NCI-H1092 treated with DMSO at 0.1 percent for 48 hours (cell line): ENCODE data around the gene DPM2.

ENCODE experiments used
- DNase-seq: peaks from one replicate; lab custom pipeline; 2025; lab: John Stamatoyannopoulos, UW

DPM2 gene

DNA sequence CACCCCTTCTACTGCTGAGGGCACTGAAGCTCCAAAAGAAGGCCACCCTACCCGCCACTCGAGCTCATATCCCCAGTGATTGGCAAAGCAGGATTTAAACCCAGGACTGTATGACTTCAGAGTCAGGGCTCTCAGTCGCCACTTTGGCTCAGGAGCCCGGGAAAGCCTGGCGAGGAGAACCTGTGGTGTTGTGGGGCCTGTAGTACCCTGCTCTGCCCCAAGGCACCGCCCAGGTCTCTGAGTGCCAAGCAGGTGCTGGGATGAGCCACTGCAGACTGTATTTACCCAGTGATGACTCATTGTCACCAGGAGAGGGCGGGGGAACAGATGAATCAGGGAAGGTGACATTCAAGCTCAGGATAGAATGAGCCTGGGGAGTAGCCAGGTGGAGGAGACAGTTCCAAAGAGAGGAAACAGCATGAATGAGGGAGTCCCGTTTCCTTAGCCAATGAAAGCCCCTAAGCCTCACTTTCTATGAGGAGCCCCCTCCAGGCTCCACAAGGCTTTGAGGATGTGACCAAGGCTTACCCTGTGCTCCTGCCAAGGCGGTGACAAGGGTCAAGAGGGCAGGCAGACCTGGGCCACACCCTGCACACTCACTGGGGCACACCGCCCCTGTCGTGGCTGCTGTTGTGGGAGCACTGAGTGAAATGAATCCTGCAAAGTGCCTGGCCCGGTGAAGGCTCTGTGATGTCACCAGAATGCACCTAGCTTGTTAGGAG, 17.8 kb upstream of the DPM2 start:
- peak; percentile 91 for DNase-seq

- DNase-seq, result no peak
Measured at GRCh38 chr9:127954831-127955293, 17.2 kb upstream of the DPM2 start.

DNA sequence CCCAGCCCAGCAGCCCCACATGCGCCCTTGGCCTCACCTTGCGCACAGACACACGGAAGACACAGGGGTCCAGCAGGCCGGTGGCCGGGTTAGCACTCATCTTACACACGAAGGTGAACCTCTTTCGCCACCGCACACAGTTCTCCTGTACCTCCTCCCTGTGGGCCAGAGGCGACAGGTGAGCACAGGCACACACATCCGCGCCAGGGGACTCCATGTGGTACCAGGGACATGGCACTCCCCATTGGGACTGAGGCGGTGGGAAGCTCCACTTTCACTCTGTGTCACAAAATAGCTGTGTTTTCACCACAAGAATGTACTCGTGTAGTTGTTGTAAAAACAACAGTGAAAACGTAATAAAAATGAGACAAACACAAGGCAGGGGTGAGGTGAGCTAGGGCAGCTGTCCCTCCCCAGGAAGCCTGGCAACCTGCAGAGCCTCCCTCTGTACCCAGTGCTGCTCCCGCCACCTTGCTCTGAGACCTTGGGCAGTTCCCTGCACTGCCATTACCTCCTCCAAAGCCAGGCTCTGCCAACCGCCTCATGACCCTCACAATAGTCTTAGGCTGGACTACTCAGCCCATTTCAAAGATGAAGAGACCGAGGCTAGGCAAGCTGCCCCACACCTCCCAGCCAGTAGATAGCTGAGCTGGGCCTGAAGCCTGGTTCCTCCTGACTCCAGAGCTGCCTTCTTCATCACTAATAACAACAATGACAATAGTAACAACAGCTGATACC, 16.3 kb upstream of the DPM2 start:
- no peak for DNase-seq

GRCh38 chr9:127953154-127953553, 15.5 kb upstream of the DPM2 start:
- DNase-seq, result no peak

GRCh38 chr9:127950513-127951289, 13.0 kb upstream of the DPM2 start:
- no peak for DNase-seq

DNA sequence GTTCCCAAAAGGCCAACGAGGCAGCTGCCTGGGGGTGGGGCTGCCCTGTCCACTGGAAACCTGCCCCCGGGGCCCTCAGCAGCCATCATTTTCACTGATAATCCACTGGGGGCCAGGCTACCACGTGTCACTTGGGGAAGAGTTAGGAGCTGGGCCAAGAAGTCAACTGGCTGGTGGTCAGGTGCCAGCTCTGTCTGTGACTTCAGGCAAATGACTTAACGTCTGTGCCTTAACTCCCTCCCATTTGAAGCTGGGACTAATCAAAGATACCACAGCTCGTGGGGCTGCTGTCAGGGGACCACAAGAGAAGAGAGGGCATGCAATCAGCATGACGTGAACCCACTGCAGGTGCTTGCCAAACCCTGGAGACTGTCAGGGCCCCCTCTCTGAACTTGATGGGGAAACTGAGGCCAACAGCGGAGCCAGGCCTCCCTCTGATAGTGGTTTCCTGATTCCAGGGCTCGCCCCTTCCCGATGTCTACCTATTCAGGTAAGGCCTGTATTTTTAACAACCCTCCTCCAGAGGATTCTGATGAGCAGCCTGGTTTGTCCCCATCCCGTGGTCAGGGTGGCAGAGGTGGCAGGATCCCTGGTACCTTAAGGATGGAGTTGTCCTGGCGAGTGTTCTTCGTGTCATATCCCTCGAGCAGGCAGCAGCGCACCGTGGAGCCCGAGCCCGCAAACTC, 12.3 kb upstream of the DPM2 start:
- no peak for DNase-seq

GRCh38 chr9:127947841-127948710, 10.4 kb upstream of the DPM2 start:
- no peak for DNase-seq

- DNase-seq, result no peak
Measured at GRCh38 chr9:127946728-127947127, 9.1 kb upstream of the DPM2 start.

DNA sequence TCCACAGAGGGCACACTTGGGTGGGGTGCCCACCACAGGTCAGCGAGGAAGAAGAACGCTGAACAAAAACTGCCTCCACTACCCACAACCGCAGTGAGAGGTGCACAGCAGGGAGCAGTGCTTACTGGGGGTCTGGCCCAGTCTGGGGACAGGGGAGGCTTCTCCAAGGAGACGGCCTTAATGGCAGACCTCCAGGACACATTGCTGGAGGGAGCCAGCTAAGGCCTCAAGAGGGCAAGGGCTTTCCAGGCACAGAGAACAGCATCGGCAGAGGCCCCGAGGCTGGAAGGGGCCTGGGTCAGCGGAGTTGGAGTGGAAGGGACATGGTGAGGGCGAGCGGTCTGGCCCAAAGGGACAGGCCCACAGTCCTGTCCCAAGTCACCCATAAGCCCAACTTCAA, 8.3 kb upstream of the DPM2 start:
- no peak for DNase-seq

DNA sequence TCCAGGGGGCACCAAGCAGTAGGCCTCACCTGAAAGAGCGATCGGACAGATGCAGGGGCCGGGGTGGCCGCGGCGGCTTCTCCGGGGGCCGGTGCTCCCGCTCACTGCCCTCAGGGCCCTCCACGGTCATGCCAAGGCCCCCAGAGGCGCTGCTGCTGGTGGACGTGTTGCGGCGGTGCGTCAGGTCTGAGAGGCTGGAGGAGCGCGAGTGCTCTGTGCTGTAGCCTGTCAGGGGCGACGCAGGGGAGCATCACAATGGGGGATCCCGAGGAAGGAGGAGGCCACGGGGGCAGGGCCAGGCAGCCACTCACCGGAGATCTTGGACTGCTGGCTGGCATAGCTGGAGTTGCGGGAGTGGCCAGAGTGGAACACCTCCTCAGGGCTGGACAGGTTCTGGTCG, 7.7 kb upstream of the DPM2 start:
- DNase-seq, result no peak

DNA sequence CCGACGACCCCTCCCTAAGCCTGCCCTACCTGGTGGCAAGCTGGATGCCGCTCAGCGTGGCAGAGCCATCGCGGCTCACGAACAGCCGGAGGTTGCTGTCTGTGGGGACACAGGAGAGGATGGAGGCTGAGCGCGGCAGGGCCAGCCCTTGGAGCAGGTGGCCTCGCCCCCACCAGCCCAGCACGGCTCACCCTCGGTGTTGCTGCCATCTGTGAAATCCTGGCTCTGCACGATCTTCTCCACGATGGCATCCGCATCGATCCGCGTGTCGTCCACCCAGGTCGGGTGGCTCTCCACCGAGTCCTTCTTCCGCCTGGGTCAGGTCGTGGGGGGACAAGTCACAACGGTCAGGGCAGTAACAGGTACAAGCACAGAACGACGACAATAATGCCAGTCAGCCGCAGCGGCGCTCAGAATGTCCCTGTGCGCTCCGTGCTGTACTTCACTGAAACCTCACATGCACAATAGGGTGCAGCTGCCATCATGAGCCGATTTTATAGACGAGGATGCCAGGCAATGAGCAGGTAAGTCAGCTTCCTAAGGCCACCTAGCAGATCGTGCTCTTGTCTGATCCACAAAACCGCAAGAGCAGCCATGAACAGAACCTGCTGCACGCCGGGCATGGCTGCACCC, 7.0 kb upstream of the DPM2 start:
- no peak for DNase-seq

DNA sequence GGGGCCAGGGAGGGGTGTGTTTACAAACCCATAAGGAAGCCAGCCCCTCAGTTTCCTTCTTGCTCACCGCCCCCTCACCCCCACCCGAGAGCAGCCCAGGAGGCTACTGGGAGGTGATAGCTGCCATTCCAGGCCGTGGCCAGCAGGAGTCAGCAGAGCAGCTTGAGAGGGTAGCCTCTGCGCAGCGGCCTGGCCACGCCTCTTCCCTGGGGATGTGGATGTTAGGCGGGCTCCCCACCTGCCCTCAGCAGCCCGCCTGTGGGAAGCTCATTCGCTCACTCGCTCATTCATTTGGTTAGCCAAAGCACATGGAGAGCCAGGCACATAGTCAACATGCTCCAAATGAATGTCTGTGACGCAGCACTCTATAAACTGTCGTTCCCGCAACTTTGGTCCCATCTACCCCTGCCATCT, 6.1 kb upstream of the DPM2 start:
- peak; percentile 73 for DNase-seq

GRCh38 chr9:127943011-127943662, 5.5 kb upstream of the DPM2 start:
- no peak for DNase-seq

DNA sequence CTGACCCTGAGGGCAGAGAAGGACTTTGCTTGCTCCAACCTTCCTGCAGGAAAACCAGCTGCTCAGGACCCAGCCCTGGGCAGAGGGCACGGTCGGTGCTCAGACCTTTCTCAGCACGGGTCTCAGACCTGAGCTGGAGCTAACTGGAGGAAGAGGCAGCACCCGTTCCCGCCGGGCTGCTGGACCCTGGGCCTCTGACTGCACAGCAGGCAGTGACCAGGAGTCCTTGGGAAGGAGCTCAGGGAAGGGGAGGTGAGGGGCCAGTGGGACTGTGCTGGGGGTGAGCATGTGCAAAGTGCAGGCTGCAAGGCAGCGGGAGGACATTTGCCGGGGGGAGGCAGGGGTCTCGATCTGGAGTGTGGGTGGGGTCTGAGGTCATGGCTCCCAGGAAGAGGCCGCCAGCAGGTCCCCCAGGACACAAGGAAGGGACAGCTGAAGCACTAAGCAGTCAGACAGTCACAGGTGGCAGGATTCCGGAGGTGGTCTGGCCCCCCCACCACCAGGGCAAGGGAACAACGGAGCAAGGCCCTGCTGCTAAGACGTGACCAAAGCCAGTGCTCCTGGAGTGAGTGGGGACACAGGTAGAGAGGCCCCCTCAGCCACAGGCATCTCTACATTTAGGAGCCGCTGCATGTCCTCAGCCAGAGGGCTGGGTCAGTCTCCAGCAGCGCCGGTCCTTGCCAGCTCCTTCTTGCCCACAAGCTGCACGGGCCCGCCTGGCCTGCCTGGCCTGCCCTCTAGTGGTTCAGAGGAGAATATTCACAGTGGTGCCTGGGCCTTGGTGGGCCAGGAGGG, 4.8 kb upstream of the DPM2 start:
- peak; percentile 47 for DNase-seq

DNA sequence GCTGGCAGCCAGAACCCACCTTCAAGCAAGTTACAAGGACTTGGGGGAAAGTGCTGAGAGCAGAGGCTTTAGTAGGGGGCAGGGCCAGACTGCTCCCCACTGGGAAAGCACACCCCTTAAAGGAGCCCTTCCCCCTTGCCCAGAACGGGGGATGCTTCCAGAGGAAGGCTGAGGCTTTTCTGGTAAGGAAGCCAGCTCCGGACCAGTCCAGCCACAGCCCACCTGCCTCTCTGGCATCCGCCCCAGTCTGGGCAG, 4.2 kb upstream of the DPM2 start:
- DNase-seq, result no peak

DNA sequence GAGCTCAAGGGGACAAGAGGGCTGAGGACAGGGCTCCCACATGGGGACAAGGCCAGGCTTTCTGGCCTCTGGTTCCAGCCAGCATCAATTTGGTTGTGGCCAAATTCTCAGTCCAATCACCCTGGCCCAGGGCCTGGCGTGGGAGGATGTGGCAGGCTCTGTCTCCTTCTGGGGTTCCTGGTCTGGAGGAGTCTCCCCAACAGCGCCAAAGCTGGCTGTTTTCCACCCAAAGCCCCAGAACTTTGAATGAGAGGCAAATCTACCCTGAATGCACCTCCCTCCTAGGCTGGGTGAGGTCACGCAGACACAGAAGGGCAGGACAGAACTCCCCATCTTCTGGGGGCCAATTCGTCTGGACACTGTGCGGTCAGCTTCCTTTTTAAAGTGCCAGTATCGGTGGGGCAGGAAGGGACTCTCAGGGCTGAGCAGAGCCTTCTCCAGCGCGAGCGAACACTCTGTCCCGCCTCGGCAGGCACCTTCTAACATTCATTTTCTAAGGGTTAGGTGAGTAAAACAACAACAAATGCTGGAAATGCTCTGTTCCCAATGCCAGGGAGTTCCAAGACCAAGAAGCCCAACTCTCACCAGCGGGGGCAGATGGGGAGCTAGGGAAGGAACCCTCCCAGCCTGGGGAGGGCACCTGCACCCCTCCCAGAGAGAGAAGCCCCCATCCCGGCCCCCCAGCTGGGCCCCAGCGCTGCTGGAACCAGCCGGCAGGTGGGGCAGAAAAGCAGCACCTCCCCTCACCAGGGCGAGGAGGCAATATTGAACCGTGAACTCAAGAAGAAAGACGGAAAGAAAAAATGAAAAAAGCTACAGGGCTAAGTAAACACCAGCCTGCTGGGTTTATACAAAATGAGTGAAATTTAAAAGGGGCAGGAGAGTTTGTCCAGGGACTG, 3.7 kb upstream of the DPM2 start:
- no peak for DNase-seq

GRCh38 chr9:127940593-127940992, 2.9 kb upstream of the DPM2 start:
- DNase-seq, result no peak

GRCh38 chr9:127938298-127938690, 640 bp upstream of the DPM2 start:
- no peak for DNase-seq

DNA sequence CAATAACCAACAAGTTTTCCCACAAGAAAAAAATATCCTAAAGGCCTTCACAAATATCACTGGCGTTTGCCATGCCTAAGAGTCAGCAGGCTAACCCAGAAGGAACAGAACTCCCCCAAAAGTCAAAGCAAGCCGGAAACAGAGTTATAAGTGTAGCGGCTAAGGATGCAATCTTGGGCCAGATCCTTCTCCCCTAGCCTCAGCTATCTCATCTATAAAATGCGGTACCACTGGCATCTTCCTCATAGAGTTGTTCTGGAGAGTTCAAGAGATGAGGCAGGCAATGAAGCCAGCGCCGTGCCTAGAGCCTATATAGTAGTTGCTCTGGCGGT, 632 bp downstream of the DPM2 start:
- DNase-seq, result no peak
